Iris pigment epithelial cell (primary cell): ENCODE results near the gene ALAS1.

Experiments
- DNase-seq: peaks from one replicate; pipeline ENCODE4 v3.0.0-alpha.2; 2011; ENCODE audit warnings: low read depth

ALAS1 gene

DNA sequence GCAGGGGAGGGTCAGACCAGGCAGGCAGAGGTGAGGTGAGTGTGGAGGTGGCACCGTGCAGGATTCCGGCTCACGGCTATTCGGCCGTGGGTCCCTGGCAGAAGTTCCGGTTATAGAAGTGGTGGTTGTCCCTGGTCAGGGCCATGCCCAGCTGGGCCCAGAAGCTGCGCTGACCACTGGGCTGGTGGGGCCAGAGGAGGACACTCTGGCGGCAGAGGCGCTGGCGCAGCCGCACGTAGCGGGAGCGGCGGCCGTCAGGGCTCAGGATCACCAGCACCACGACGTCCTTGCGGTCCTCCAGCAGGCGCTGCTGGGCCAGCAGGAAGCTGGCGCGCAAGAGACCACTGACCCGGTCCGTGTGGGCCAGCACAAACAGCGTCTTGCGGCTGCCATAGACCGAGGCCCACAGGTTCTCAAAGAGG lies 23.2 kb downstream of the ALAS1 start:
- no peak for DNase-seq

- no peak for DNase-seq
These were observed 23.8 kb downstream of the ALAS1 start for GRCh38 chr3:52221563-52222318.

- no peak for DNase-seq
These were observed 24.6 kb downstream of the ALAS1 start for GRCh38 chr3:52222319-52223221.

DNA sequence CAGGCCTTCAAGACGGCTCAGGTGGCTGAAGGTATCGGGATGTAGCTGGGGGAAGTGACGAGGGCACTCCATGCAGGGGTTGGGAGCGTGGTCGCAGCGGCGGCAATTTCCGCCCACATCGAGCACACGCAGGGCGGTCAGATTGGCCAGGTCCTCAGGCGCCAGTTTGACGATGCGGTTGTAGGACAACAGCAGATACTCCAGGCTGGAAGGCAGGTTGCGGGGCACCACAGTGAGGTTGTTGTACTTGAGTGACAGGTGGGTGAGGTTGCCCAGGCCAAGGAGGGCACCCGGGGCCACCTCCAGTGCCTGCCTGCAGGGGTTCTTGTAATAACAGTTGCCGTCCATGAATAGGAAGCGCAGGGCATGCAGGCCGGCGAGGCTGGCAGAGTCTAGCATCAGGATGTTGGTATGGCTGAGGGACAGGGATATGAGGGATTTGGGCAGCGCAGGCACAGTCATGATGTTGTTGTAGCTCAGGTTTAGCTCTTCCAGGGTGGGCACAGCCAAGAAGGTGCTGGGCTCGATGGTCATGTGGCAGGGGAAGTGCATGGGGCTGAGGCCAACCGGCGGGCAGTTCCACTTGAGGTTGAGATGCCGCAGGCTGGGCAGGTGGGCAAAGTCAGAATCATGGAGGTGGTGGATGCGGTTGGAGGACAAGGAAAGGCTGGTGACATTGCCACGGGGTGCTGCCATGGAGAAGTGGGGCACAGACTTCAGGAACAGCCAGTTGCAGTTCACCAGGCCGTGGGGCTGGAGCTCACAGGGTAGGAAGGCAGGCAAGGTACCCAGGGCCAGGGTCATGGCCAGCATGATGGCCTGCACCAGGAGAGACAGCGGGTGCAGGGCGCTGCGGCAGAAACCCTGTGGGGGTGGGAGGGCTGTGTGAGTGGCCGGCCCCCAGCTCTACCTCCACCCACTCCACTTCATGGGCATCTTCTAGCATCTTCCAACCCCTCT lies 25.8 kb downstream of the ALAS1 start:
- DNase-seq: no peak

DNA sequence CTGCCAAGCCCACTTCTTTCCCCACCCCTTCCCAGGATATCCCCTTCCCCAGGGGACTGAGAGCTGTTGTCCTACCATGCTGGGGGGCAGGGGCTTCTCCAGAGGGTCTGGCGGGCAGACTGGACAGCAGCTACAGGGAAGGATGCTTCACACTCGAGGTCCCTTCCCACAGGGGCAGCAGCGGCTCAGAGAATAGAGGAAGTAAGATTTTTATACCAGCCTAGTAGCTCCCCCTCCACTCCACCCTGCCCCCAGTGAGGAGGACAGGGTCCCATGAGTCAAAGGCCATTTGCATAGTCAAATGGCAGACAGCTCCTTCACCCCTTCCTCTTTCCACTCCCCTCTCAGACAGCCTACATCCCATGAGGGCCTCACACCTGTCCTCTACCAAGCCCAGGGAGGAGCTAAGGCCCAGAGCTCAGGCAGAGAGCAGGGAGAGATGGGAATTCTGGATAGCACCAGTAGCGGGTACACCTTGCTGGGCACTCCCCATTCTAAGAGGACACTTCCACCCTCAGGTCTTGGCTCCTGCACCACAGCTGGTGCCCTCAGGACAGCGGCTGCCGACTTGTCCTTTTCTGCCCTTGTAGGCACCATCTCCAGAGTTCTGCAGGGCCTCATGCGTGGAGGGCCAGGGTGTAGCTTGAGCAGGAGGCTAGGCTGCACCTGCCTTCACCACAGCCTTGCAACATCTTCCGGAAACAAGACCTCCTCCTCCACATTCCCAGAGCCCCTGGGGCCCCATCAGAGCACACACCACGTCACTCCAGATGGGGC lies 27.7 kb downstream of the ALAS1 start, which contains the start of gene TLR9:
TSS of gene TLR9 (minus strand) at position 194 of the 777 bp plus-strand sequence. CDS start at position 78, 116 bp downstream.
- no peak for DNase-seq

GRCh38 chr3:52226229-52226817 lies 28.4 kb downstream of the ALAS1 start:
- no peak for DNase-seq

- no peak for DNase-seq
These were observed 29.2 kb downstream of the ALAS1 start for GRCh38 chr3:52227117-52227516.

- no peak for DNase-seq
These were observed 29.8 kb downstream of the ALAS1 start for GRCh38 chr3:52227766-52228165.

DNA sequence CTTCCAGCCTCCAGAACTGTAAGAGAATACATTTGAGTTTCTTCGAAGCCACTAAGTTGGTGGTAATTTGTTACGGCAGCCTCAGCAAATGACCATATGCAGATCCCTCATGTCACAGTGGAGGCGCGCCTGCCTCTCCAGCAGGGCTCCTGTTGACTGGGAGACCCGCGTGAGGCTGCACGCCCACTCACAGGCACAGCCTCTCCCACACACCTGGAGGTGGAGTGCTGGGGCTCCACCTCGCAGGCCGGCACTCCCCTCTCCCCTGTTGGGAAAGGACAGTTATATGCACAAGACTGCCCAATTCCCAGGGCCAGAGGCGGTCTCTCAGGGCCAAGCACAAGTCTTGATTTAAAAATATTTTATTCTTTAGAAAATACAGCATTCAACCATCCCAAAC lies 30.3 kb downstream of the ALAS1 start:
- DNase-seq: no peak

DNA sequence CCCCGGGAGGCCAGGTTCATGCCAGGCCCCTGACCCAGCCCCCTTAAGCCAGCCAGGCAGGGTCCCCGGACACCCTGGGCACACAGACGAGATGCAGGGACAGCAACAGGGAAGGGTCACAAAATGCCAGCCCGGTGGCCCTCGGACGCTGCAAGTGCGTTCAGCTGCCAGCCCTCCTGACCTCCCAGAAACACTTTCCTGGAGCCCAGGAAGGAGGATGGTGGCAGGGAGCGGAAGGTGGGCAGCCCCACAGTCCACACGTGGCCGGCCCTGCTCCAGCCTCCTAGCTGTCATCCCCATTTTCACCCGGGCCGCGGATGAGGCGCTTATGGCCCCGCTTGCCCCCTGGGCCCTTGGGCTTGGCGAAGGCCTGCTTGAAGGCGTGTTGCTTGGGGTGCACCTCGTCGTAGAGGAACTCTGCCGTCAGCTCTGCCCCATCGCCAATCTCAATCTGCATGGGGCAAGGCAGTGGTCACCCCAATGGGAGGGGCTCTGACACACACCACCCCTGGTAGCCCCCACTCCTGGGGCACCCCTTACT lies 30.9 kb downstream of the ALAS1 start:
- DNase-seq: no peak

- no peak for DNase-seq
These were observed 31.7 kb downstream of the ALAS1 start for GRCh38 chr3:52229656-52230055.

- no peak for DNase-seq
These were observed 32.5 kb downstream of the ALAS1 start for GRCh38 chr3:52230461-52230860.

- no peak for DNase-seq
These were observed 33.0 kb downstream of the ALAS1 start for GRCh38 chr3:52230889-52231499.

GRCh38 chr3:52231502-52232278 lies 33.7 kb downstream of the ALAS1 start:
- no peak for DNase-seq

DNA sequence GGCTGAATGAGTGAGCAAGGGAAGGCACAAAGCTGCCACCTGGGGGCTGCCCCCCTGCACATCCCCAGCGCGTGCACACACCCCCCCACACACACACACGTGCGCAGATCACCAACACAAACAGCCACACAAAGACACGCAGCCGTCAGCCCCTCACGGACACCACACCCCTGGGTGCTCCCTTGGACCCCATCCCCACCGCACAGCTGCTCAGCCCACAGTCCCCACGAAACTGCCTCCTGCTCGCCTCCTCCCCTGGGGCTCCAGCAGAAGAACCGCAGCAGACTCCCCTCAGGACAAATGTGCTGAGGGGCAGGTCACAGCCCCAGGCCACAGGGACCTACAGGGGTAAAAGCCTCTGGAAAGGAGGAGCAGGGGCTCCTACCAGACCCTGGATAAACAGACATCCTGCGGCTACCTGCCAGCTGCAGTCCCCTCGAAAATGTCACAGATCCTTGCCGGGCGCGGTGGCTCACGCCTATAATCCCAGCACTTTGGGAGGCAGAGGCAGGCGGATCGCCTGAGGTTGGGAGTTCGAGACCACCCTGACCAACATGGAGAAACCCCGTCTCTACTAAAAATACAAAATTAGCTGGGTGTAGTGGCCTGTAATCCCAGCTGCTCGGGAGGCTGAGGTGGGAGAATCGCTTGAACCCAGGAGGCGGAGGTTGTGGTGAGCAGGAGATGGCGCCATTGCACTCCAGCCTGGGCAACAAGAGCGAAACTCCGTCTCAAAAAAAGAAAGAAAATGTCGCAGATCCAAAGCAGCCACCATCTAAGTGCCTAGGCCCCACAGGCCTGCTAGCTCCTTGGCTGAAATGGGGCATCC lies 34.5 kb downstream of the ALAS1 start:
- DNase-seq: no peak

- no peak for DNase-seq
These were observed 35.2 kb downstream of the ALAS1 start for GRCh38 chr3:52233108-52233591.

- DNase-seq: no peak
These were observed 36.0 kb downstream of the ALAS1 start for GRCh38 chr3:52233968-52234367.
